ENCODE results near the gene DPP10.

DNA sequence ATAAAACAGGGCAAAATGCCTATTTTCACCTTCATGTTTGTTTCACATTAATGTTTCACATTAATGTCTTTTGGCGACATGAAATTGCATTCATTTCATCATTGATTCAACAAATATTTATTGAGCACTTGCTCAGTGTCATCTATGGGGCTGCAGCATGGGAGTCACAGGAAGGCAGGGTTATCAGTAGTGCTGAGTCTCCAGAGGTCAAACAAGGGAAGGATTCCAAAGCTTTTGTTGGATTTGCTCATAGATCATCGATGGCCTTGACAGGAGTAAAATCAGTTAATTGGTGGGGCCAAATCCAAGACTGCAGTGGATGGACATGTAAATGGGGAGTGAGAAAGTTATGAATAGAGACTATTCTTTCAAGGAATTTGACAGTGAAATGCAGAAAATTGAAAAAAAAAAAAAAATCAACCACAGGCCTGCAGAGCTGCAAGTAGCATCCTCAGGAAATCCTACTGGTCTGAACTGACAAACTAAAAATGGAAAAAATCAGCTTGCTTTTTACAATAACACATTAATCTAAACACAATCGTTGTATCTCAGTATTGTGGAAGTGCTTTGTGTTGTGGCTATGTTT is 1290.8 kb downstream of the DPP10 start:
- TF ChIP-seq, protein P1, sequence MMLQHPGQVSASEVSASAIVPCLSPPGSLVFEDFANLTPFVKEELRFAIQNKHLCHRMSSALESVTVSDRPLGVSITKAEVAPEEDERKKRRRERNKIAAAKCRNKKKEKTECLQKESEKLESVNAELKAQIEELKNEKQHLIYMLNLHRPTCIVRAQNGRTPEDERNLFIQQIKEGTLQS (CRISPR knock-in tag; IDR thresholded peaks at IDR 0.05): no peak
- TF ChIP-seq ZMAT3 (CRISPR knock-in tag; conservative IDR thresholded peaks at IDR 0.05): no peak
- TF ChIP-seq, protein P2, sequence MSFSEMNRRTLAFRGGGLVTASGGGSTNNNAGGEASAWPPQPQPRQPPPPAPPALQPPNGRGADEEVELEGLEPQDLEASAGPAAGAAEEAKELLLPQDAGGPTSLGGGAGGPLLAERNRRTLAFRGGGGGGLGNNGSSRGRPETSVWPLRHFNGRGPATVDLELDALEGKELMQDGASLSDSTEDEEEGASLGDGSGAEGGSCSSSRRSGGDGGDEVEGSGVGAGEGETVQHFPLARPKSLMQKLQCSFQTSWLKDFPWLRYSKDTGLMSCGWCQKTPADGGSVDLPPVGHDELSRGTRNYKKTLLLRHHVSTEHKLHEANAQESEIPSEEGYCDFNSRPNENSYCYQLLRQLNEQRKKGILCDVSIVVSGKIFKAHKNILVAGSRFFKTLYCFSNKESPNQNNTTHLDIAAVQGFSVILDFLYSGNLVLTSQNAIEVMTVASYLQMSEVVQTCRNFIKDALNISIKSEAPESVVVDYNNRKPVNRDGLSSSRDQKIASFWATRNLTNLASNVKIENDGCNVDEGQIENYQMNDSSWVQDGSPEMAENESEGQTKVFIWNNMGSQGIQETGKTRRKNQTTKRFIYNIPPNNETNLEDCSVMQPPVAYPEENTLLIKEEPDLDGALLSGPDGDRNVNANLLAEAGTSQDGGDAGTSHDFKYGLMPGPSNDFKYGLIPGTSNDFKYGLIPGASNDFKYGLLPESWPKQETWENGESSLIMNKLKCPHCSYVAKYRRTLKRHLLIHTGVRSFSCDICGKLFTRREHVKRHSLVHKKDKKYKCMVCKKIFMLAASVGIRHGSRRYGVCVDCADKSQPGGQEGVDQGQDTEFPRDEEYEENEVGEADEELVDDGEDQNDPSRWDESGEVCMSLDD (CRISPR knock-in tag; IDR thresholded peaks at IDR 0.05; ENCODE audit: borderline replicate concordance): no peak
- no peak for TF ChIP-seq NR3C1 (CRISPR knock-in tag; IDR thresholded peaks at IDR 0.05)
- TF ChIP-seq STAG1 (CRISPR knock-in tag; IDR thresholded peaks at IDR 0.05): no peak
- TF ChIP-seq MTF1 (CRISPR knock-in tag; IDR thresholded peaks at IDR 0.05): no peak
- no peak for TF ChIP-seq POLR2A (IDR thresholded peaks at IDR 0.05; ENCODE audit: insufficient read depth in 1 of 2, low read depth in 2 of 2, low read length in 2 of 2)
- TF ChIP-seq, protein P3, sequence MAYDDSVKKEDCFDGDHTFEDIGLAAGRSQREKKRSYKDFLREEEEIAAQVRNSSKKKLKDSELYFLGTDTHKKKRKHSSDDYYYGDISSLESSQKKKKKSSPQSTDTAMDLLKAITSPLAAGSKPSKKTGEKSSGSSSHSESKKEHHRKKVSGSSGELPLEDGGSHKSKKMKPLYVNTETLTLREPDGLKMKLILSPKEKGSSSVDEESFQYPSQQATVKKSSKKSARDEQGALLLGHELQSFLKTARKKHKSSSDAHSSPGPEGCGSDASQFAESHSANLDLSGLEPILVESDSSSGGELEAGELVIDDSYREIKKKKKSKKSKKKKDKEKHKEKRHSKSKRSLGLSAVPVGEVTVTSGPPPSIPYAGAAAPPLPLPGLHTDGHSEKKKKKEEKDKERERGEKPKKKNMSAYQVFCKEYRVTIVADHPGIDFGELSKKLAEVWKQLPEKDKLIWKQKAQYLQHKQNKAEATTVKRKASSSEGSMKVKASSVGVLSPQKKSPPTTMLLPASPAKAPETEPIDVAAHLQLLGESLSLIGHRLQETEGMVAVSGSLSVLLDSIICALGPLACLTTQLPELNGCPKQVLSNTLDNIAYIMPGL (CRISPR knock-in tag; IDR thresholded peaks at IDR 0.05; ENCODE audit: borderline replicate concordance in 1 of 2, low read depth in 1 of 2): no peak
- no peak for TF ChIP-seq RFX5 (IDR thresholded peaks at IDR 0.05; ENCODE audit: low read depth, low read length)
- TF ChIP-seq EP300 (IDR thresholded peaks at IDR 0.05; ENCODE audit: low read depth in 2 of 2, low read length in 2 of 2): no peak
- no peak for TF ChIP-seq EP300 (CRISPR knock-in tag; IDR thresholded peaks at IDR 0.05; ENCODE audit: borderline replicate concordance)
- no peak for TF ChIP-seq ZZZ3 (CRISPR knock-in tag; IDR thresholded peaks at IDR 0.05; ENCODE audit: borderline replicate concordance)

Data from HepG2 (cell line).